Left lung (tissue), 10 donors: ENCODE measurements around the gene YEATS4. TPM values are rescaled to one million over a fixed set of nuclear protein-coding genes. Genes with fewer than 3 reads are reported as not detected.

Source experiments
- ATAC-seq: fragments of 200-7000 bp; cut with Tn5 transposase; one replicate; pipeline ENCODE4 v1.9.1; 2020; ENCODE audit warnings: moderate library complexity
- DNase-seq, 4 donors: peaks; one replicate each; pipeline ENCODE4 v3.0.0-alpha.2; 2013 to 2020
- H3K27ac ChIP-seq, 2 donors: fragments of 200-600 bp; sonication (generic) in 1 of 2; one replicate each; pipeline versions ENCODE4 v1.5.0 to v1.8.0; 2020 to 2021
- H3K27me3 ChIP-seq, 2 donors: fragments of 200-600 bp; sonication (generic) in 1 of 2; one replicate each; pipeline versions ENCODE4 v1.5.0 to v1.8.0; 2020 to 2021
- H3K36me3 ChIP-seq, 2 donors: fragments of 200-600 bp; sonication (generic) in 1 of 2; one replicate each; pipeline versions ENCODE4 v1.5.0 to v1.8.0; 2020 to 2021
- H3K4me1 ChIP-seq, 2 donors: fragments of 200-600 bp; one replicate each; pipeline ENCODE4 v1.8.0; 2021
- H3K4me3 ChIP-seq, 2 donors: fragments of 200-600 bp; sonication (generic) in 1 of 2; one replicate each; pipeline versions ENCODE4 v1.5.0 to v1.8.0; 2020 to 2021; ENCODE audit warnings: mild to moderate bottlenecking in 1 of 2
- H3K9me3 ChIP-seq, 2 donors: fragments of 200-600 bp; sonication (generic) in 1 of 2; one replicate each; pipeline versions ENCODE4 v1.5.0 to v1.8.0; 2020 to 2021
- intact Hi-C, 2 donors: fragments of 100-400 bp; cut with DNase I; formaldehyde crosslinking; loops; one replicate each; pipeline versions ENCODE4 v1.11.2 to v1.14.2; 2022
- polyA plus RNA-seq, 6 donors: library from polyadenylated mRNA; unstranded; fragments of 120-200 nt; gene quantifications; one replicate each; pipeline ENCODE4 v1.2.1, GENCODE V29; 2013; ENCODE audit not compliant: insufficient read length in 6 of 6
- total RNA-seq, 2 donors: library from RNA; stranded (reverse); fragmentation: NEBNext Ultra II Directional; extraction: Animal tissue kit (Norgen Biotek cat#: 25700); gene quantifications; one replicate each; pipeline ENCODE4 v1.2.1, GENCODE V29; 2021
- TF ChIP-seq, protein P1 (sequence below), 2 donors: fragments of 200-600 bp; sonication (generic) in 1 of 2; IDR thresholded peaks; one replicate each; pipeline versions ENCODE4 v1.5.0 to v1.8.0; 2021; ENCODE audit warnings: antibody characterized with exemption in 2 of 2
- donor health status: DM: no; HTN: yes; CAD: no.
- donor health status: DM: no; HTN: no; CAD: no.

Gene YEATS4
- total and polyA plus RNA-seq, 8 donors: 10.1 to 24.4 (median 21.7) TPM

DNA sequence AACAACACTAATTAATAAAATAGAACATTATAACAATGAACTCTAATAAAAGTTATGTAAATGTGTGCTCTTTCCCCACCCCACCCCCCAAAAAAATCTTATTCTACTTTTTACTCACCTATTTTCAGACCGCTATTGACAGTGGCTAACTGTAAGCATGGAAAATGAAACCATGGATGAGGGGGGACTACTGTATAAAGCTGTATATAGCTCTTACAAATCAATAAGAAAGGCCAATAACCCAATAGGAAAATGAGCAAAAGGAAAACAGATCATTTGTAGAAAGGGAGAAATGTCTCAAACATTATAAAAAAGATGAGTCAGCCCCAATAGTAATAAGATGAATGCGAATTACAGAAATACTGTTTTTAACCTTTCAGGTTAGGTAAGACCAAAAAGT lies 27.4 kb downstream of the YEATS4 start:
- no peak for DNase-seq
- Histone ChIP-seq H3K27ac (no peak overlapping the region), H3K27me3 (no peaks in the 10 kb centered on the region), H3K9me3 (no peaks in the 10 kb centered on the region), H3K4me1 (no peaks in the 10 kb centered on the region), H3K4me3 (no peak overlapping the region), H3K36me3 (peaks cover 0 to 13% of the 10 kb centered on the region in 2 donors)
- no peak for ATAC-seq
- TF ChIP-seq, protein P1, sequence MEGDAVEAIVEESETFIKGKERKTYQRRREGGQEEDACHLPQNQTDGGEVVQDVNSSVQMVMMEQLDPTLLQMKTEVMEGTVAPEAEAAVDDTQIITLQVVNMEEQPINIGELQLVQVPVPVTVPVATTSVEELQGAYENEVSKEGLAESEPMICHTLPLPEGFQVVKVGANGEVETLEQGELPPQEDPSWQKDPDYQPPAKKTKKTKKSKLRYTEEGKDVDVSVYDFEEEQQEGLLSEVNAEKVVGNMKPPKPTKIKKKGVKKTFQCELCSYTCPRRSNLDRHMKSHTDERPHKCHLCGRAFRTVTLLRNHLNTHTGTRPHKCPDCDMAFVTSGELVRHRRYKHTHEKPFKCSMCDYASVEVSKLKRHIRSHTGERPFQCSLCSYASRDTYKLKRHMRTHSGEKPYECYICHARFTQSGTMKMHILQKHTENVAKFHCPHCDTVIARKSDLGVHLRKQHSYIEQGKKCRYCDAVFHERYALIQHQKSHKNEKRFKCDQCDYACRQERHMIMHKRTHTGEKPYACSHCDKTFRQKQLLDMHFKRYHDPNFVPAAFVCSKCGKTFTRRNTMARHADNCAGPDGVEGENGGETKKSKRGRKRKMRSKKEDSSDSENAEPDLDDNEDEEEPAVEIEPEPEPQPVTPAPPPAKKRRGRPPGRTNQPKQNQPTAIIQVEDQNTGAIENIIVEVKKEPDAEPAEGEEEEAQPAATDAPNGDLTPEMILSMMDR (IDR thresholded peaks at IDR 0.05): no peak
- intact Hi-C loops: no loop called here

DNA sequence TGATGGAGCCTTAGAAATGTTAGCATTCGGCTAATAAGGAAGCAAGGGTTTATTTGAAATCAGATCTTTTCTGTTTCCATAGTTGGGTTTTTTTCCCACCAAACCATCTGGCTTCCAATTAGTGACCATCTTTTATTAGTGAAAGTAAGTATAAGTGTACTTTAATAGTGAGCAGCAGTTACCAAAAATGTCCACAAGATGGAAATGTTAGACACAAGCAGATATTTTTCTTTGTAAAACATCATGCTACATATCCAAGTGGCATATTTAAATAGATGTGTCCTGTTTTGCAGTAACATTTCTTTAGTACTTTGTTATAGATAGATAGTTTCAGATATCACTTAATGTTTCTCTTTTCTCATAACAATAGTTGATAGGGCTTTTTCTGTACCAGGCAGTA lies 28.8 kb downstream of the YEATS4 start:
- TF ChIP-seq, protein P1 (IDR thresholded peaks at IDR 0.05): peak in 1 of 2 donors; percentile 50
- no peak overlapping the region for H3K27ac ChIP-seq
- peaks cover 0 to 13% of the 10 kb centered on the region in 2 donors for H3K36me3 ChIP-seq
- ATAC-seq (peak; percentile 71), DNase-seq (peak in 2 of 4 donors; percentile 29 to 63)
- no peaks in the 10 kb centered on the region for H3K4me1 ChIP-seq
- intact Hi-C loops: no loop called here
- H3K27me3 ChIP-seq: no peaks in the 10 kb centered on the region
- no peaks in the 10 kb centered on the region for H3K9me3 ChIP-seq
- no peak overlapping the region for H3K4me3 ChIP-seq

DNA sequence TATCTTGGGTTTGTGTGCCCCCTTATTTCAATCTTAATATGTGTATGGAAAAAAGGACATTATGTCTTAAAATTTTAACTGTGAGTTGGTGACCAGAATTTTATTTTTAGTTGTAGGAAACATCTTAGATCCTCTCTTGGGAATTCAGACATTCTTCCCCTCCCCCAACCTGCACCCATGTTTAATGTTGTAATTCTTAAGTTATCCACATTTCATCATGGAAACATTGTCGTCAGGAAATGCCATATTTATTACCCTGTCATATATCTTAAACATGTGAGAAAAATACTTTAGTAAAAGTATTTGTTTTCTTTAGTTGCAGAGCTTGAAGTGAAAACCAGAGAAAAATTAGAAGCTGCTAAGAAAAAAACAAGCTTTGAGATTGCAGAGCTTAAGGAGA lies 30.3 kb downstream of the YEATS4 start:
- H3K9me3 ChIP-seq: no peaks in the 10 kb centered on the region
- H3K36me3 ChIP-seq: peaks cover 0 to 13% of the 10 kb centered on the region in 2 donors
- intact Hi-C loops: no loop called here
- no peaks in the 10 kb centered on the region for H3K27me3 ChIP-seq
- H3K4me3 ChIP-seq: no peak overlapping the region
- ATAC-seq: no peak
- H3K27ac ChIP-seq: no peak overlapping the region
- DNase-seq: no peak
- TF ChIP-seq, protein P1 (IDR thresholded peaks at IDR 0.05): no peak
- H3K4me1 ChIP-seq: no peaks in the 10 kb centered on the region

DNA sequence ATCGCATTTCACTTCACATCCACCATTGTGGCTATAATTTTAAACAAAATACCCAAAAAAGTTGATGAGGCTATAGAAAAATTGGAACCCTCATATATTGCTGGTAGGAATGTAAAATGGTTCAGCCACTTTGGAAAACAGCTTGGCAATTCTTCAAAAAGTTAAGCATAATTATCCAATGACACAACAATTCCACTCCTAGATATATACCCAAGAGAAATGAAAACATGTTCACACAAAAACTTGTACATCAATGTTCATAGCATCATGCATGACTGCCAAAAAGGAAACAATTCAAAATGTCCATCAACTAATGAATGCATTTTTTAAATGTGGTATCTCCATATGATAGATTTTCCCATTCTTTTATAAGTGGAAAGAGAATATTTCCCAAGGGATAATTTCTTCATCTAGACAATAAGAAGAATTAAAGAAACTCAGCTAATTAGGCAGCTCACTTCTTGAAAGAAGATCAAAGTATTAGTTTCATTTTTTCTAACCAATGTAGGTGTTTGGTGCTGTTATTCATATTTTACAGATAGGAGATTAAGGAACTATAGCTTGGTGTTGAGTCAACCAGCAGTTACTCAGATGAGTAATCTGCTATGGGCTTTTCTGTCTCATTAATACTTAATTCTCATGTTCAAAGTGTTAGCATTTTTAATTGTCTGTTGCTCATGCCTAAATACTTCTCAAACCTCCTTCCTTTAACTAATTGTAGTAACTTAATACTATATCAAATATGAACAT lies 32.8 kb downstream of the YEATS4 start:
- H3K36me3 ChIP-seq: peaks cover 0 to 15% of the 10 kb centered on the region in 2 donors
- ATAC-seq: no peak
- DNase-seq: no peak
- H3K4me1 ChIP-seq: no peaks in the 10 kb centered on the region
- H3K27ac ChIP-seq: no peak overlapping the region
- peaks cover 0 to 10% of the 10 kb centered on the region in 2 donors for H3K9me3 ChIP-seq
- no peak overlapping the region for H3K4me3 ChIP-seq
- no peaks in the 10 kb centered on the region for H3K27me3 ChIP-seq
- TF ChIP-seq, protein P1 (IDR thresholded peaks at IDR 0.05): no peak
- intact Hi-C loops: no loop called here

DNA sequence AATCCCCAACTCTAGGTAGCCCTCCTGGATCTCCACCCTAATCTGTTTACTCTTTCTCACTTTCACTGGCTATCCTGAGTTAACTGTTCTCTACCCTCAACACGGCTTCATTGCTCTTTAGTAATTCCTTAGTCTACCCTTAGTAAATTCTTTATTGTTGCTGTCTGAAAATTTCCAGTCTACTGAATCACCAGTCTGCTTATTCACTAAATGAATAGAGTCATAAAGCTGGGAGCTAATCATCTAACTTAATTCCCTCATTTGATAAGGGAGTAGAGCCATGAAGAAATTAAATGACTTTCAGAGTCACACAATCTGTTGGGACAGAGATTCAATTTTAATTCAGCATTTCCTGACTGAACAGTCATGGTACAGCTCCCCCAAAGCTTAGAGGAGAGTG lies 36.5 kb downstream of the YEATS4 start:
- ATAC-seq (no peak), DNase-seq (no peak)
- peaks cover 0 to 11% of the 10 kb centered on the region in 2 donors for H3K9me3 ChIP-seq
- H3K27ac ChIP-seq: no peak overlapping the region
- TF ChIP-seq, protein P1 (IDR thresholded peaks at IDR 0.05): no peak
- no peaks in the 10 kb centered on the region for H3K4me1 ChIP-seq
- peaks cover 0 to 13% of the 10 kb centered on the region in 2 donors for H3K36me3 ChIP-seq
- H3K4me3 ChIP-seq: no peak overlapping the region
- intact Hi-C loops: no loop called here
- H3K27me3 ChIP-seq: no peaks in the 10 kb centered on the region
